ENCODE data around the gene NLRP4. TPM values are rescaled to one million over a fixed set of nuclear protein-coding genes. Genes with fewer than 3 reads are reported as not detected.

Gene NLRP4
- total RNA-seq: not detected in 2 replicates

GRCh38 chr19:55836340-55836739 is at the start of gene NLRP4:
Gene NLRP4 (plus strand): TSS chr19:55836540. CDS start chr19:55852081, 15,541 bp downstream.

GRCh38 chr19:55831846-55832245 is 4.5 kb upstream of the NLRP4 start, which contains the start of gene NLRP11:
Gene NLRP11 (minus strand): TSS chr19:55831999. CDS start chr19:55818174, 13,825 bp downstream.

Other genes with a start within 250 kb of the NLRP4 start
- gene FIZ1, start 237.0 kb upstream of the NLRP4 start, total RNA-seq: 4.8 and 5.4 TPM in 2 replicates
- 14.8 and 16.1 TPM in 2 replicates for gene ZNF524, start 236.3 kb upstream of the NLRP4 start, total RNA-seq
- 0.68 and 4.1 TPM in 2 replicates for gene ZNF865, start 230.9 kb upstream of the NLRP4 start, total RNA-seq
- 4.1 and 5.1 TPM in 2 replicates for gene ZNF784, start 212.0 kb upstream of the NLRP4 start, total RNA-seq
- 3.1 and 4.6 TPM in 2 replicates for gene ZNF580, start 195.5 kb upstream of the NLRP4 start, total RNA-seq
- gene ZNF581, start 192.9 kb upstream of the NLRP4 start, total RNA-seq: 14.4 and 16.8 TPM in 2 replicates
- 3.1 and 6.5 TPM in 2 replicates for gene CCDC106, start 188.3 kb upstream of the NLRP4 start, total RNA-seq
- gene U2AF2, start 181.5 kb upstream of the NLRP4 start, total RNA-seq: 121 and 156 TPM in 2 replicates
- 21.5 and 192 TPM in 2 replicates for gene EPN1, start 161.3 kb upstream of the NLRP4 start, total RNA-seq
- gene NLRP9, start 98.1 kb upstream of the NLRP4 start, total RNA-seq: not detected in 2 replicates
- gene RFPL4A, start 77.4 kb upstream of the NLRP4 start, total RNA-seq: not detected in 2 replicates
- not detected in 2 replicates for gene RFPL4AL1, start 67.4 kb upstream of the NLRP4 start, total RNA-seq
- gene NLRP11, start 4.5 kb upstream of the NLRP4 start, total RNA-seq: not detected in 2 replicates
- not detected in 2 replicates for gene NLRP13, start 95.8 kb downstream of the NLRP4 start, total RNA-seq
- not detected in 2 replicates for gene NLRP8, start 111.3 kb downstream of the NLRP4 start, total RNA-seq
- gene NLRP5, start 150.2 kb downstream of the NLRP4 start, total RNA-seq: not detected in 2 replicates